Left ventricle myocardium inferior (tissue), 1 donor: ENCODE data around the gene ZNF735. TPM values are rescaled to one million over a fixed set of nuclear protein-coding genes. Genes with fewer than 3 reads are reported as not detected.
"Not testable (repeated sequence)": the region's sequence is repeated elsewhere in the genome, so short reads cannot be mapped to it uniquely, and the experiment has no call there.

ENCODE experiments used
- DNase-seq: peaks from one replicate; pipeline ENCODE4 v3.0.0-alpha.2; 2020
- H3K27ac ChIP-seq: fragments of 200-600 bp; replicated peaks from 2 replicates; pipeline ENCODE4 v1.8.0; 2021
- H3K27me3 ChIP-seq: fragments of 200-600 bp; 2 replicates; pipeline ENCODE4 v1.8.0; 2021; ENCODE audit warnings: low read depth
- H3K36me3 ChIP-seq: fragments of 200-600 bp; 2 replicates; pipeline ENCODE4 v1.8.0; 2021
- H3K4me1 ChIP-seq: fragments of 200-600 bp; 2 replicates; pipeline ENCODE4 v1.8.0; 2021
- H3K4me3 ChIP-seq: fragments of 200-600 bp; 2 replicates; pipeline ENCODE4 v1.8.0; 2021; ENCODE audit warnings: mild to moderate bottlenecking, moderate library complexity
- H3K9me3 ChIP-seq: fragments of 200-600 bp; replicated peaks from 2 replicates; pipeline ENCODE4 v1.8.0; 2021
- intact Hi-C: fragments of 100-400 bp; cut with micrococcal nuclease; formaldehyde crosslinking; loops from one replicate; pipeline ENCODE4 v1.11.0; 2022
- total RNA-seq: library from RNA; stranded (reverse); fragmentation: NEBNext Ultra II Directional; extraction: Animal tissue kit (Norgen Biotek cat#: 25700); gene quantifications from one replicate; pipeline ENCODE4 v1.2.1, GENCODE V29; 2021
- TF ChIP-seq, protein P1 (sequence below): fragments of 200-600 bp; IDR thresholded peaks from 2 replicates; pipeline ENCODE4 v1.8.0; 2021; ENCODE audit warnings: antibody characterized with exemption, mild to moderate bottlenecking, borderline replicate concordance
- donor health status: DM: no; HTN: yes; CAD: no; lungs with severe emphysema.

ZNF735 gene
- total RNA-seq, 1 donor from 2014 or later = not detected

DNA sequence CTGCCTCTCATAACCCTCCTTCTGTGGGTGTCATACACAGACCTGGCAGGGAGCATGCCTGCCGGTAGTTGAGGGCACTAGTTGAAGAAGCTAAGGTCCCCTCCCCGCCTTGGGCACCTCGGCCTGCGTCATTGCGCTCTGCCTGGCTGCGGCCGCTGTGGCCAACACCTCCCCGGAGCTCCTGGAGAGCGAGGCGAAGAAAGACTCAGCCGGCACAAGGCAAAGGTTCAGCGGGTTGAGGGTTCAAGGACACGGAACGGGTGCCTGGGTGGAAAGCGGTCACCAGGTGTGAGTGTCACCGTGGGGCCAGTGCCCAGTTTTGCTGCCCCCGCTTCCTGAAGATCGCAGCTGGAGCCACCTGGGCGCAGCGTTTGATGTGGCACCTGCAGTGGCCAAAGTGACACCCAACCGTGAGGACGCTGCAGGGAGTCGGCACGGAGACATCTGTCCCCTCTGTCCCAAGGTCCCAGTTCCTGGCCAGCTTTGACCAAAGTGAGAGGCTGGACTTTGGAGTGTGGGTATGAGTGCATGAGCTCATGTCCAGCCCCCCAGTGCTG is 14.8 kb upstream of the ZNF735 start:
- H3K36me3 ChIP-seq = no peaks in the 10 kb centered on the region
- peaks cover 25% of the 10 kb centered on the region for H3K9me3 ChIP-seq
- intact Hi-C loops = no loop called here
- TF ChIP-seq, protein P1, sequence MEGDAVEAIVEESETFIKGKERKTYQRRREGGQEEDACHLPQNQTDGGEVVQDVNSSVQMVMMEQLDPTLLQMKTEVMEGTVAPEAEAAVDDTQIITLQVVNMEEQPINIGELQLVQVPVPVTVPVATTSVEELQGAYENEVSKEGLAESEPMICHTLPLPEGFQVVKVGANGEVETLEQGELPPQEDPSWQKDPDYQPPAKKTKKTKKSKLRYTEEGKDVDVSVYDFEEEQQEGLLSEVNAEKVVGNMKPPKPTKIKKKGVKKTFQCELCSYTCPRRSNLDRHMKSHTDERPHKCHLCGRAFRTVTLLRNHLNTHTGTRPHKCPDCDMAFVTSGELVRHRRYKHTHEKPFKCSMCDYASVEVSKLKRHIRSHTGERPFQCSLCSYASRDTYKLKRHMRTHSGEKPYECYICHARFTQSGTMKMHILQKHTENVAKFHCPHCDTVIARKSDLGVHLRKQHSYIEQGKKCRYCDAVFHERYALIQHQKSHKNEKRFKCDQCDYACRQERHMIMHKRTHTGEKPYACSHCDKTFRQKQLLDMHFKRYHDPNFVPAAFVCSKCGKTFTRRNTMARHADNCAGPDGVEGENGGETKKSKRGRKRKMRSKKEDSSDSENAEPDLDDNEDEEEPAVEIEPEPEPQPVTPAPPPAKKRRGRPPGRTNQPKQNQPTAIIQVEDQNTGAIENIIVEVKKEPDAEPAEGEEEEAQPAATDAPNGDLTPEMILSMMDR = no peak
- H3K27me3 ChIP-seq = no peaks in the 10 kb centered on the region
- no peak overlapping the region for H3K4me3 ChIP-seq
- no peak for DNase-seq
- no peaks in the 10 kb centered on the region for H3K4me1 ChIP-seq
- no peak overlapping the region for H3K27ac ChIP-seq

DNA sequence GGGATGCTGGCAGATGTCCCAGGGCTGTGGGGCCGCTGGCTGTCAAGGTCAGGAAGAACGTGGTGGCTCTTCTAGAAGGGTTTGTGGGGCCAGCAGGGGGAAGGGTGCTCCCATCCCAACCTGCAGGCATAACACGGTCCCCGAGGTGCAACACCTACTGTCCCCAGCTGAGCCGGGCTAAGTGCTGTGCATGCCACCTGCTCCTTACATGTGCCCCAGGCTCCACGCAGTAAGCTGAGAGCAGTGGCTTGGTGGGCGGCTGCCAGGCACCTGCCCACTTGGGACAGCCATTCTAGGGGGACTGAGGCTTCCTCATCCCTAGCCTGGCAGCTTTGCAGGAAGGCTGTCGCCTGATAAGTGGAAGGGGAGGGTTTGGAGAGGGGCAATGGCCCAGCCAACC is 14.2 kb upstream of the ZNF735 start:
- Histone ChIP-seq H3K4me3 (no peak overlapping the region), H3K27me3 (no peaks in the 10 kb centered on the region), H3K27ac (no peak overlapping the region), H3K4me1 (no peaks in the 10 kb centered on the region), H3K36me3 (no peaks in the 10 kb centered on the region), H3K9me3 (peaks cover 19% of the 10 kb centered on the region)
- DNase-seq = no peak
- TF ChIP-seq, protein P1 = no peak
- intact Hi-C loops = no loop called here

DNA sequence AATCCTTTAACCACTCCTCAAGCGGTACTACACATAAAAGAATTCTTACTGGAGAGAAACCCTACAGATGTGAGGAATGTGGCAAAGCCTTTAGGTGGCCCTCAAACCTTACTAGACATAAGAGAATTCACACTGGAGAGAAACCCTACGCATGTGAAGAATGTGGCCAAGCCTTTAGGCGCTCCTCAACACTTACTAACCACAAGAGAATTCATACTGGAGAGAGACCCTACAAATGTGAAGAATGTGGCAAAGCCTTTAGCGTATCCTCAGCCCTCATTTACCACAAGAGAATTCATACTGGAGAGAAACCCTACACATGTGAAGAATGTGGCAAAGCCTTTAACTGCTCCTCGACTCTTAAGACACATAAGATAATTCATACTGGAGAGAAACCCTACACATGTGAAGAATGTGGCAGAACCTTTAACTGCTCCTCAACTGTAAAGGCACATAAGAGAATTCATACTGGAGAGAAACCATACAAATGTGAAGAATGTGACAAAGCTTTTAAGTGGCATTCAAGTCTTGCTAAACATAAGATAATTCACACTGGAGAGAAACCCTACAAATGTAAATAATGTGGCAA is 12.8 kb downstream of the ZNF735 start:
- H3K9me3 ChIP-seq = peaks cover 100% of the 10 kb centered on the region

DNA sequence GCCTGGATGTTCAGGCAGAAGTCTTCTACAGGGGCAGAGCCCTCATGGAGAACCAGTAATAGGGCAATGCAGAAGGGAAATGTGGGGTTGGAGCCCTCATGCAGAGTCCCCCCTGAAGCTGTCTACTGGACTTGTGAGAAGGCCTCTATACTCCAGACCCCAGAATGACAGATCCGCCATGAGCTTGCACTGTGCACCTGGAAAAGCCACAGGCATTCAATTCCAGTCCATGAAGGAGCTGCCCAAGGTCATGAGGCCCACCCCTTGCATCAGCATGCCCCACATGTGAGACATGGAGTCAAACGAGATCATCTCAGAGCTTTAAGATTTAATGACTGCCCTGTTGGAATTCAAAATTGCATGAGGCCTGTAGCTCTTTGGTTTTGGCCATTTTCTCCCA is 16.4 kb downstream of the ZNF735 start:
- no peak for DNase-seq
- Histone ChIP-seq H3K4me1 (no peaks in the 10 kb centered on the region), H3K4me3 (no peak overlapping the region), H3K27ac (no peak overlapping the region), H3K36me3 (no peaks in the 10 kb centered on the region), H3K9me3 (peaks cover 90% of the 10 kb centered on the region), H3K27me3 (no peaks in the 10 kb centered on the region)
- TF ChIP-seq, protein P1 = no peak
- intact Hi-C loops = no loop called here

More for the DNA sequence above, 12.8 kb downstream of the ZNF735 start:
- H3K4me1 ChIP-seq, H3K4me3 ChIP-seq, H3K27me3 ChIP-seq, H3K27ac ChIP-seq, DNase-seq, H3K36me3 ChIP-seq, intact Hi-C loops: not testable (repeated sequence)

DNA sequence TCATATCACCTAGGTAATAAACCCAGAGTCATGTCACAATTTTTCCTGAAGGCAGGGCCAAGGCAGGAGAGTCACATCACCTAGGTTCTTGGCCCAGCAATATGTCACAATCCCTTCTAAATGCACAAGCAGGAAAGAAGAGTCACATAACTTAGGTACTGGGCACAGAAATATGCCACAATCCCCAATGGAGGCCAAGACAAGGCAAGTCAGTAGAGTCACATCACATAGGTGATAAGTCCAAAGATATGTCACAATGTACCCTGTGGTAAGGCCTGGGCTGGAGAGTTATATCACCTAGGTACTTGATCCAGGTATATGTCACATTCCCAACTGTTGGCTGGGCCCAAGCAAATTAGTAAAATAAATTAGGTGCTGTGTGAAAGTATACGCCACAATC is 21.2 kb downstream of the ZNF735 start, which contains the start of gene ZNF679:
ZNF679 (plus strand) TSS at position 301 of the 400 bp plus-strand sequence. CDS start 20,644 bp downstream, outside the sequence.
- intact Hi-C loops, H3K27ac ChIP-seq, H3K36me3 ChIP-seq, DNase-seq, H3K4me1 ChIP-seq, H3K4me3 ChIP-seq, H3K27me3 ChIP-seq: not testable (repeated sequence)
- H3K9me3 ChIP-seq = peaks cover 54% of the 10 kb centered on the region

DNA sequence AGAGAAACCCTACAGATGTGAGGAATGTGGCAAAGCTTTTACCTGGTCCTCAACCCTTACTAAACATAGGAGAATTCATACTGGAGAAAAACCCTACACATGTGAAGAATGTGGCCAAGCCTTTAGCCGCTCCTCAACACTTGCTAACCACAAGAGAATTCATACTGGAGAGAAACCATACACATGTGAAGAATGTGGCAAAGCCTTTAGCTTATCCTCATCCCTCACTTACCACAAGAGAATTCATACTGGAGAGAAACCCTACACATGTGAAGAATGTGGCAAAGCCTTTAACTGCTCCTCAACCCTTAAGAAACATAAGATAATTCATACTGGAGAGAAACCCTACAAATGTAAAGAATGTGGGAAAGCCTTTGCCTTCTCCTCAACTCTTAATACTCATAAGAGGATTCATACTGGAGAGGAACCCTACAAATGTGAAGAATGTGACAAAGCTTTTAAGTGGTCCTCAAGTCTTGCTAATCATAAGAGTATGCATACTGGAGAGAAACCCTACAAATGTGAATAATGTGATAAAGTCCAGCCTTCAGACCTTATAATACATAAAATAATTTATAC is 59.4 kb downstream of the ZNF735 start:
- no peaks in the 10 kb centered on the region for H3K27me3 ChIP-seq
- TF ChIP-seq, protein P1 = no peak
- intact Hi-C loops = no loop called here
- H3K9me3 ChIP-seq = peaks cover 90% of the 10 kb centered on the region
- H3K36me3 ChIP-seq = no peaks in the 10 kb centered on the region
- no peak for DNase-seq
- no peak overlapping the region for H3K4me3 ChIP-seq
- no peaks in the 10 kb centered on the region for H3K4me1 ChIP-seq
- H3K27ac ChIP-seq = no peak overlapping the region

Other genes starting within 250 kb of the ZNF735 start
- gene ZNF722, start 208.4 kb upstream of the ZNF735 start, total RNA-seq = not detected
- 3.1 TPM for gene ZNF727, start 161.8 kb upstream of the ZNF735 start, total RNA-seq
- gene ZNF679, start 21.3 kb downstream of the ZNF735 start, total RNA-seq = not detected
- 4.1 TPM for gene ZNF736, start 106.8 kb downstream of the ZNF735 start, total RNA-seq